ENCODE data around the gene TCF4.
A peak's percentile ranks its signal among the peaks of the same experiment; 100 is the strongest.

The TCF4 gene

DNA sequence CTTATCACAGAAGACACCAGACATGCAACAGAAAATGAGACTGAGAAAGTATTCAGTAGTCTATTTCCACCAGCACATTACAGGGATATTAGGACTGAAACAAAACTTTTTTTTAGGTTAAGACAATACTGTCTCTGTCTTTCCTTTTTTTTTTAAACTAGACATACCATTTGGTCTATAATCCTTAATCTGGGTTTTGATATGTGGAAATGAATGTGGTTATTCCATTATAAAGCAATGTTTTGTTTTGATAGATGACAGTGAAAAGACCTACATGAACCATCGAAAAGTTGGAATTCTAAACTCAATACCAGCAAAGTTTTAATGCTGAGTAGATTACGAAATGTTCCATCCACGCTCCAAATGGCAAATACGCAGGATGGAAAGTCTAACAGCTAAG lies 123.4 kb downstream of the TCF4 start:
- no peak for FAIRE-seq
- no peak for DNase-seq (ENCODE audit: insufficient read length, low spot score)
- no peak for TF ChIP-seq POU2F2 (IDR thresholded peaks at IDR 0.05; ENCODE audit: low read depth, low read length)
- TF ChIP-seq PAX5 (IDR thresholded peaks at IDR 0.05; ENCODE audit: insufficient read depth, low read length, severe bottlenecking) = no peak
- no peak for TF ChIP-seq SPI1 (IDR thresholded peaks at IDR 0.05; ENCODE audit: low read depth, low read length)
- no peak for TF ChIP-seq TAF1 (IDR thresholded peaks at IDR 0.05; ENCODE audit: low read depth, low read length)
- no peak for TF ChIP-seq POLR2AphosphoS5 (IDR thresholded peaks at IDR 0.05; ENCODE audit: low read depth, low read length)
- TF ChIP-seq POLR2A (IDR thresholded peaks at IDR 0.05; ENCODE audit: low read depth, low read length) = no peak

DNA sequence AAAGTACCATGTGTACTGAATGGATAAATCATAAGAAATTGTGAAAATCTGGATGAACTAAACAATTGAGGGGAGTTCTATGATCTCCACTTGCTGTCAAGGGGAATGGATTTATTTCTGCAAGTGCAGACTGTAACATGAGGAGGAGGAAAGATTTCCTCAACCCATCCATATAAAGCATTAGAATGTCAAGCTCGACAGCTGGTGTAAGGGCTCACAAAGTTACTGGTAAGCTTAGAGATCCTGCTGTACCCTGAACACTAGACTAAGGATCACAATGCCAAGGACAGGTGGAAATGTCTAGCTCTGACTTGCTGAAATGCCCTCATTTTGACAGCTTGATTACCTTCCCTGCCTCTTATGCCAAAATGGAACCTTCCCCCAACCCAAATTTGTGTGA lies 125.3 kb downstream of the TCF4 start:
- DNase-seq (ENCODE audit: insufficient read length, low spot score) (no peak), FAIRE-seq (peak; percentile 5)
- TF ChIP-seq POU2F2 (IDR thresholded peaks at IDR 0.05; ENCODE audit: low read depth, low read length) (no peak), POLR2A (IDR thresholded peaks at IDR 0.05; ENCODE audit: low read depth, low read length) (no peak), POLR2AphosphoS5 (IDR thresholded peaks at IDR 0.05; ENCODE audit: low read depth, low read length) (no peak), PAX5 (IDR thresholded peaks at IDR 0.05; ENCODE audit: insufficient read depth, low read length, severe bottlenecking) (no peak), SPI1 (IDR thresholded peaks at IDR 0.05; ENCODE audit: low read depth, low read length) (no peak), TAF1 (IDR thresholded peaks at IDR 0.05; ENCODE audit: low read depth, low read length) (no peak)

- DNase-seq (ENCODE audit: insufficient read length, low spot score) = no peak
- FAIRE-seq = peak; percentile 69
- TF ChIP-seq SPI1 (IDR thresholded peaks at IDR 0.05; ENCODE audit: low read depth, low read length) (no peak), POLR2AphosphoS5 (IDR thresholded peaks at IDR 0.05; ENCODE audit: low read depth, low read length) (no peak), POU2F2 (IDR thresholded peaks at IDR 0.05; ENCODE audit: low read depth, low read length) (no peak)
Measured at GRCh38 chr18:55461848-55462247, 126.1 kb downstream of the TCF4 start.

DNA sequence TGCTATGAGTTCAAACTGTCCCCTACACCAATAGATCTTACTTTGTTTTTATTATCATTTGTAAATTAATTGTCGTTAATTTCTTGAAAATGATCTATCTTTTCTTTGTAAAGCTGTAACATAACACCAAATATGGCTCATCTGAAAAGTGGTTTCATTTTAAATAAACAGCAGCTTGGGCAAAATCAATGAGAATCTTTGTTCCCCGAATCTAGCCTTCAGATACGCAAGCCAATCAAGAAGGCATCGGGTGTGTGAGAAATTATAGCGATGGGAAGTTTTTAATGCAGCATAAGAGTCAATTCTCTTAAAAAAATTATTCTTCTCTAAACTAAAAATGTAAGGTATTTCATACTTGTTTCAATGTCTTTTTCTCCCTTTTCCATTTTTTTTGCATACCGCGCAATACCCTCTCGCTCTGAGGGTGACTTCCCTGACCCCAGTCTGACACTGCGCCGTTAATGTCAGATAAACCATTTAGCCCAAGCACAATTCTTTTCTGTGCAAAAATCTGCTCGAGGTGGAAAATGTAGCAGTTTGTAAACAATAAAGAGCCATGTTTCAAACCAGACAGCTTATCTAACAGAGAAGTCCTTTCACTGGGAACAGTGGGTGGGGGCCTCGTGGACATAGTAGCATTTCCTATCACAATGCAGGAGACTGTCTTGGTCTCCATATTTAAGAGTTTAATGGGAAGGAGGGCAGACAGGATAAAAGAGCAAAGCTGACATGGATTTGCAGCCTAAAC lies 129.4 kb downstream of the TCF4 start:
- no peak for FAIRE-seq
- TF ChIP-seq POU2F2 (IDR thresholded peaks at IDR 0.05; ENCODE audit: low read depth, low read length) (no peak), SPI1 (IDR thresholded peaks at IDR 0.05; ENCODE audit: low read depth, low read length) (no peak), TAF1 (IDR thresholded peaks at IDR 0.05; ENCODE audit: low read depth, low read length) (no peak), POLR2AphosphoS5 (IDR thresholded peaks at IDR 0.05; ENCODE audit: low read depth, low read length) (no peak), PAX5 (IDR thresholded peaks at IDR 0.05; ENCODE audit: insufficient read depth, low read length, severe bottlenecking) (no peak), POLR2A (IDR thresholded peaks at IDR 0.05; ENCODE audit: low read depth, low read length) (no peak)
- DNase-seq (ENCODE audit: insufficient read length, low spot score) = no peak

DNA sequence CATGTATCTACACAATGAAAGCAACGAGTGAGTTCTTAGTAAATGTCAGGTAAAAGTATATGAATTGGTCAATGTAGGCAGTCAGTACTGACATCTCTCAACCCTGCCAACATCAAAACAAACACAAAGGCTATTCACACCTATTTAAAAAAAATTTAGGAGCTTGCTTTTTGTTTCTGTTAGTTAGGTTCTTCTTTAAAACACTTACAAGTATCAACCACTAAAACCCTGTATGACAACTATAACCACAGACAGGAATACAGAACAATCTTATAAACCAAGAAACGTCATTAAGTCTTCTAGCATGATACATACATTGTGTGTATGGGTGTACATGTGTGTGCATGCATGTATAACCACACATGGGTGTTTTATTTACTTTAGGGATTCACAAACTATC lies 131.0 kb downstream of the TCF4 start:
- DNase-seq (ENCODE audit: insufficient read length, low spot score) = no peak
- TF ChIP-seq POLR2A (IDR thresholded peaks at IDR 0.05; ENCODE audit: low read depth, low read length) (no peak), POU2F2 (IDR thresholded peaks at IDR 0.05; ENCODE audit: low read depth, low read length) (no peak), SPI1 (IDR thresholded peaks at IDR 0.05; ENCODE audit: low read depth, low read length) (no peak), TAF1 (IDR thresholded peaks at IDR 0.05; ENCODE audit: low read depth, low read length) (no peak), POLR2AphosphoS5 (IDR thresholded peaks at IDR 0.05; ENCODE audit: low read depth, low read length) (no peak), PAX5 (IDR thresholded peaks at IDR 0.05; ENCODE audit: insufficient read depth, low read length, severe bottlenecking) (no peak)
- no peak for FAIRE-seq

DNA sequence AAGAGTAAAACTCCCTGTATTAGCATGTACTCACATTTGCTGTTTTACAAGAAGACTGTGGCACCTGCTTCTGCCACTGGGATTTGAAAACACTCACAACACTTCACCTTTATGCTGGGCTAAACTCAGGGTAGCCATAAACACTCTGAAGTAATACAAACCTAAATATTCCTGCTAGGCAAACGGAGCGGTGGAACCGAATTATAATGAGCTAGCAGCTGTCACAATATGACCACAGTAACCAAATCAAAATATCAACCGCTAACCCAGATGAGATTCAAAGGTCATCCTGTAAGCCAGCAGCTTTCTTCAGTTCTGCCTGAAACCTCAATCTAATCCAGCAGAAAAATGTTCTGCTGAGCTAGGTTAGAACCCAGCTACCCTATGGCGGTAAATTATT lies 132.1 kb downstream of the TCF4 start:
- TF ChIP-seq POLR2AphosphoS5 (IDR thresholded peaks at IDR 0.05; ENCODE audit: low read depth, low read length) (no peak), SPI1 (IDR thresholded peaks at IDR 0.05; ENCODE audit: low read depth, low read length) (0 out of 2 replicates have a peak, but pooled peaks have one; percentile 6)
- peak; percentile 75 for FAIRE-seq
- DNase-seq (ENCODE audit: insufficient read length, low spot score) = no peak

- DNase-seq (ENCODE audit: insufficient read length, low spot score) = no peak
- no peak for TF ChIP-seq POLR2A (IDR thresholded peaks at IDR 0.05; ENCODE audit: low read depth, low read length)
- TF ChIP-seq TAF1 (IDR thresholded peaks at IDR 0.05; ENCODE audit: low read depth, low read length) = no peak
- TF ChIP-seq PAX5 (IDR thresholded peaks at IDR 0.05; ENCODE audit: insufficient read depth, low read length, severe bottlenecking) = no peak
- TF ChIP-seq POLR2AphosphoS5 (IDR thresholded peaks at IDR 0.05; ENCODE audit: low read depth, low read length) = no peak
- no peak for TF ChIP-seq SPI1 (IDR thresholded peaks at IDR 0.05; ENCODE audit: low read depth, low read length)
- TF ChIP-seq POU2F2 (IDR thresholded peaks at IDR 0.05; ENCODE audit: low read depth, low read length) = no peak
- FAIRE-seq = no peak
Measured at GRCh38 chr18:55453186-55453585, 134.8 kb downstream of the TCF4 start.

- DNase-seq (ENCODE audit: insufficient read length, low spot score) = no peak
- TF ChIP-seq POLR2AphosphoS5 (IDR thresholded peaks at IDR 0.05; ENCODE audit: low read depth, low read length) (no peak), TAF1 (IDR thresholded peaks at IDR 0.05; ENCODE audit: low read depth, low read length) (no peak), SPI1 (IDR thresholded peaks at IDR 0.05; ENCODE audit: low read depth, low read length) (no peak), POU2F2 (IDR thresholded peaks at IDR 0.05; ENCODE audit: low read depth, low read length) (no peak), PAX5 (IDR thresholded peaks at IDR 0.05; ENCODE audit: insufficient read depth, low read length, severe bottlenecking) (no peak), POLR2A (IDR thresholded peaks at IDR 0.05; ENCODE audit: low read depth, low read length) (no peak)
- no peak for FAIRE-seq
Measured at GRCh38 chr18:55452123-55452611, 135.8 kb downstream of the TCF4 start.

GRCh38 chr18:55449412-55450140 lies 138.4 kb downstream of the TCF4 start:
- no peak for TF ChIP-seq POLR2AphosphoS5 (IDR thresholded peaks at IDR 0.05; ENCODE audit: low read depth, low read length)
- TF ChIP-seq SPI1 (IDR thresholded peaks at IDR 0.05; ENCODE audit: low read depth, low read length) = no peak
- TF ChIP-seq POLR2A (IDR thresholded peaks at IDR 0.05; ENCODE audit: low read depth, low read length) = no peak
- TF ChIP-seq TAF1 (IDR thresholded peaks at IDR 0.05; ENCODE audit: low read depth, low read length) = no peak
- no peak for TF ChIP-seq PAX5 (IDR thresholded peaks at IDR 0.05; ENCODE audit: insufficient read depth, low read length, severe bottlenecking)
- no peak for TF ChIP-seq POU2F2 (IDR thresholded peaks at IDR 0.05; ENCODE audit: low read depth, low read length)
- FAIRE-seq (peak; percentile 87), DNase-seq (ENCODE audit: insufficient read length, low spot score) (no peak)
